Activated CD8-positive, alpha-beta memory T cell treated with anti-CD3 and anti-CD28 coated beads, Interleukin-2, amount 50 U/mL, for 48 hours (primary cell): ENCODE data around the gene MRPL14.
"Not testable (repeated sequence)": the region's sequence is repeated elsewhere in the genome, so short reads cannot be mapped to it uniquely, and the experiment has no call there.

Source experiments
- DNase-seq: peaks from one replicate; pipeline ENCODE4 v3.0.0-alpha.2; 2020

Gene MRPL14

GRCh38 chr6:44149369-44150012 lies 22.2 kb upstream of the MRPL14 start:
- DNase-seq, result no peak

- no peak for DNase-seq
These were observed 21.1 kb upstream of the MRPL14 start for GRCh38 chr6:44148306-44148705.

GRCh38 chr6:44147256-44147655 lies 20.0 kb upstream of the MRPL14 start:
- DNase-seq, result no peak

GRCh38 chr6:44146685-44147084 lies 19.4 kb upstream of the MRPL14 start:
- no peak for DNase-seq

- DNase-seq, result no peak
These were observed 18.6 kb upstream of the MRPL14 start for GRCh38 chr6:44145839-44146238.

GRCh38 chr6:44144536-44144935 lies 17.3 kb upstream of the MRPL14 start:
- DNase-seq, result not testable (repeated sequence)

GRCh38 chr6:44143731-44144130 lies 16.5 kb upstream of the MRPL14 start:
- DNase-seq, result no peak

- no peak for DNase-seq
These were observed 15.6 kb upstream of the MRPL14 start for GRCh38 chr6:44142835-44143234.

- DNase-seq, result no peak
These were observed 12.1 kb upstream of the MRPL14 start for GRCh38 chr6:44139351-44139743.

GRCh38 chr6:44138717-44139350 lies 11.6 kb upstream of the MRPL14 start:
- DNase-seq, result no peak

GRCh38 chr6:44135875-44136274 lies 8.6 kb upstream of the MRPL14 start:
- no peak for DNase-seq

GRCh38 chr6:44135173-44135758 lies 8.0 kb upstream of the MRPL14 start:
- DNase-seq, result no peak

- DNase-seq, result no peak
These were observed 6.9 kb upstream of the MRPL14 start for GRCh38 chr6:44133981-44134711.

GRCh38 chr6:44133003-44133931 lies 6.0 kb upstream of the MRPL14 start:
- no peak for DNase-seq

- no peak for DNase-seq
These were observed 5.2 kb upstream of the MRPL14 start for GRCh38 chr6:44132476-44132875.

- no peak for DNase-seq
These were observed 4.6 kb upstream of the MRPL14 start for GRCh38 chr6:44131892-44132291.

GRCh38 chr6:44129841-44130322 lies 2.6 kb upstream of the MRPL14 start:
- DNase-seq, result no peak

GRCh38 chr6:44128020-44128917 lies 1.0 kb upstream of the MRPL14 start:
- DNase-seq, result peak; percentile 63

- DNase-seq, result peak; percentile 87
These were observed 717 bp downstream of the MRPL14 start for GRCh38 chr6:44126320-44127149.

GRCh38 chr6:44123544-44123943 lies 3.7 kb downstream of the MRPL14 start:
- no peak for DNase-seq
